ENCODE results near the gene BCR. TPM values are rescaled to one million over a fixed set of nuclear protein-coding genes. Genes with fewer than 3 reads are reported as not detected.

BCR gene
- total RNA-seq, 1 experiment from 2014 or later, result 6.6 TPM

- DNase-seq (ENCODE audit: low read depth), result no peak
Measured at GRCh38 chr22:23274146-23274526, 93.8 kb downstream of the BCR start.

- DNase-seq (ENCODE audit: low read depth), result no peak
Measured at GRCh38 chr22:23274891-23275694, 94.8 kb downstream of the BCR start.

GRCh38 chr22:23275751-23276150, 95.4 kb downstream of the BCR start:
- no peak for DNase-seq (ENCODE audit: low read depth)

- DNase-seq (ENCODE audit: low read depth), result no peak
Measured at GRCh38 chr22:23276656-23277582, 96.6 kb downstream of the BCR start.

GRCh38 chr22:23277583-23278295, 97.4 kb downstream of the BCR start:
- DNase-seq (ENCODE audit: low read depth), result no peak

GRCh38 chr22:23278883-23279675, 98.8 kb downstream of the BCR start:
- DNase-seq (ENCODE audit: low read depth), result no peak

- no peak for DNase-seq (ENCODE audit: low read depth)
Measured at GRCh38 chr22:23279781-23280180, 99.5 kb downstream of the BCR start.

- DNase-seq (ENCODE audit: low read depth), result no peak
Measured at GRCh38 chr22:23280356-23281052, 100.2 kb downstream of the BCR start.

GRCh38 chr22:23281053-23281405, 100.7 kb downstream of the BCR start:
- no peak for DNase-seq (ENCODE audit: low read depth)

- DNase-seq (ENCODE audit: low read depth), result peak; percentile 54
Measured at GRCh38 chr22:23281406-23282088, 101.2 kb downstream of the BCR start.

GRCh38 chr22:23282089-23282501, 101.8 kb downstream of the BCR start:
- DNase-seq (ENCODE audit: low read depth), result peak; percentile 84

GRCh38 chr22:23282516-23282915, 102.2 kb downstream of the BCR start:
- DNase-seq (ENCODE audit: low read depth), result no peak

- no peak for DNase-seq (ENCODE audit: low read depth)
Measured at GRCh38 chr22:23282986-23283385, 102.7 kb downstream of the BCR start.

- DNase-seq (ENCODE audit: low read depth), result no peak
Measured at GRCh38 chr22:23283591-23284503, 103.5 kb downstream of the BCR start.

- no peak for DNase-seq (ENCODE audit: low read depth)
Measured at GRCh38 chr22:23284504-23285033, 104.3 kb downstream of the BCR start.

- no peak for DNase-seq (ENCODE audit: low read depth)
Measured at GRCh38 chr22:23285236-23285635, 104.9 kb downstream of the BCR start.

- peak; percentile 69 for DNase-seq (ENCODE audit: low read depth)
Measured at GRCh38 chr22:23285734-23286133, 105.4 kb downstream of the BCR start.

GRCh38 chr22:23286296-23286695, 106.0 kb downstream of the BCR start:
- DNase-seq (ENCODE audit: low read depth), result no peak
